GM18519 (cell line): Measurements from ENCODE around the gene ZNF592.

Experiments used
- ATAC-seq: cut with Tn5 transposase; IDR thresholded peaks from one replicate; pipeline ENCODE4 v1.9.1; 2021; ENCODE audit warnings: mild to moderate bottlenecking, moderate library complexity; ENCODE audit not compliant: unreplicated experiment, low FRiP score

Gene ZNF592

DNA sequence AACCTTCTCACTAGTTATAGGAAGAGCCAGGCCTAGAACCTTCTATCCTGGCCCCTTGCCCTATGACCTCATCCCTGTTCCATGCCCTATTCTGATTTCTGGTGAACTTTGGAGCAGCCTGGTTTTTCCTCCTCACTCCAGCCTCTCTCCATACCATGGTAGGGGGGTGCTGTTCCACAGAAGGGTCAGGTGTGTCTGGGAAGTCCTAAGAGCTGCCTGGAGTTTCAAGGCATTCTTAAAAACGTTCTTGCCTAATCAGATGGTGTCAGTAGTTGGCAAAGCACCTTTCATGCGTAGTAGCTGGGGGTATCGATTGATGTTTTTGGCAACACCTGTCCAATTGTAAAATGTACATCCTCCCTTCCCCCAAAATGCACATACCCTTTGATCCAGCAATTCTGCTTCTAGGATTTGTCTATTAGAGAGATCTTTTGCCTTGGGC lies 52.0 kb downstream of the ZNF592 start:
- ATAC-seq = no peak

- ATAC-seq = no peak
Observed at GRCh38 chr15:84804005-84804900, 55.9 kb downstream of the ZNF592 start.

DNA sequence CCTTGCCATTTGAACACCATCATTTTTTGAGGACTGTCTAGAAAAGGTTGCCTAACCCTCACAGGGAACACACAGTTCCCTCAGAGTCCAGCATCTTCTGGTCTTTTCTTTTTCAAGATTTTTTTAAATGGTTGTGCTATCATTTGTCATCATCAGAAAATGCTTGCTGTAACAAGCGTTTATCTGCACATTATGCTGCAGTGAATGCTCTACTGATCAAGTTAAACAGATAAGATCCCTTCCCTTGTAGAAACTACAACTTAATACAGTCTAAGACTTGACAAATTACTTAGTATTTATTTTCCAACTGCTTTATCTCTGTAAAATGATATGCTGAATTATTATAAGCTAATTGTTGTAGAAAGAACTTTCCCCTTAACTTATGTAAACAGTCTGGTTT lies 56.8 kb downstream of the ZNF592 start:
- no peak for ATAC-seq

- ATAC-seq = no peak
Observed at GRCh38 chr15:84807228-84807627, 58.8 kb downstream of the ZNF592 start.

- no peak for ATAC-seq
Observed at GRCh38 chr15:84810073-84810840, 61.9 kb downstream of the ZNF592 start.

DNA sequence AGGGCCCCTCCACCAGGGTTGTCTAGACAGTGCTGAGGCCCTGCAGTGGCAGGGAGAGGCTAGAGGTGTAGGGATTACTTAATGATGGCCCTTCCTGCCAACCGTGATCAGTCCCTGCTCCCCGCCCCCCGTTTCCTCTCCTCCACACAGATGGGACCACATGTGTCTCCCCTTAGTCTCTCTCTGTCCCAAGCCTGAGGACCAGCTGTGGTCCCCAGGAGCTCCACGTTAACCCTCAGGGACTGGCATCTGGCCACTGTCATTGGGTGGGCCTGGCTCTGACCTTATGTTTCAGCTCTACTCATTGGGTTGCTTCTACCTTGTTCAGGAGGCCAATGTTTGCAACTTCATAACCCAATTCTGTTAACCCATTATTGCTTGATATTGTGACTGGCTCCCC lies 62.8 kb downstream of the ZNF592 start:
- no peak for ATAC-seq

DNA sequence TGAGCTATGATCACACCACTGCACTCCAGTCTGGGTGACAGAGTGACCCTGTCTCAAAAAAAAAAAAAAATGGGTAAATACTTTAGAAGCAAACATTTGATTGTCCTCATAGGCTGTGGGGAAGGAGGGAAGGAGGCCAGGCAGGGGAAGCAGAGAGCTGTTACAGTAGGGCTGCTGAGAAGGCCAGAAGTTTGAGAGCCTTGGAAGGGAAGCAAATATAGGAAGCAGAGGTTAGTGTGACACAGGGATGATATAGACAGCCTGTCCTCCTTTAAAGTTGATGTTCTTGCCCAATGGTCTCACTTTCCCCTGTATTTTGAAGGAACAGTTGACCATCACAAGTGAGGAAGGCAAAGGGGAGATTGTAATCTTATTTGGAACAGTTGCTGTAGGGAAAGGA lies 63.4 kb downstream of the ZNF592 start:
- no peak for ATAC-seq

DNA sequence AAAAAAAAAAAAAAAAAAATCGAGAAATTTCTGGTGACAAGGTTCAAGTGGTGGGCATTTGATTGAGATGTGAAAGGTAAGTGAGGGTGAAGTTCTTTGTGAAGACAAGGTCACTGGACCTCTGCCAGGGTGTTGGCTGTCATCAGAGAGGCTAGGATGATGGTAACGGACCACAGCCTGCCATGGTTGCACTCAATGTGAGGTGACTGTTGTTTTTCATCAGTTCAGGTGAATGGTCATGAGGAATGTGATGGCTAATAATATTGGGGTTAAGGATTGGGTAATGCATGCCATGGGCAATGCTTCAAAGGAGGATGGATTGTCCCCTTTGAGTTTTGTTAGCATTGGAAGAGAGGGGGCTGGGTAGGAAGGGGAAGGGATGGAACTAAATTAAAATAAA lies 64.5 kb downstream of the ZNF592 start:
- ATAC-seq = no peak

- no peak for ATAC-seq
Observed at GRCh38 chr15:84813435-84813834, 65.0 kb downstream of the ZNF592 start.

GRCh38 chr15:84813931-84814330 lies 65.5 kb downstream of the ZNF592 start:
- ATAC-seq = no peak

DNA sequence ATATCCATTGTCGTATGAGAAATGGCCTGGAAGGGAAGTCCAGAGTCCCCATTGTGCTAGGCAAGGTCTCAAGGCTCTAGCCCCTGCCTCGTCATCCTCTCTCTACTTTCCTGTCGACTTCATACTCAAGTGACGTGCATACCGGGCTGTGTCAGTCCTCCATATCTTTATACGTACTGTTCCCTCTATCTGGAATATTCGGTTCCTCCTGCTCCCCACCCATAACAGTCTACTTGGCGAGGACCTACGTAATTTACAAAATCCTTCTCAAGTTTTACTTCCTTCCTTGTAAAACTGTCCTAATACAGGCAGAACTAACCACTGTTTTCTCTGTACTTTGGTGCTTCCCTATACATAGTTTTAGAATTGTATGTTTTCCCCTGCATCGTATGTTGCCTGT lies 66.5 kb downstream of the ZNF592 start:
- no peak for ATAC-seq

DNA sequence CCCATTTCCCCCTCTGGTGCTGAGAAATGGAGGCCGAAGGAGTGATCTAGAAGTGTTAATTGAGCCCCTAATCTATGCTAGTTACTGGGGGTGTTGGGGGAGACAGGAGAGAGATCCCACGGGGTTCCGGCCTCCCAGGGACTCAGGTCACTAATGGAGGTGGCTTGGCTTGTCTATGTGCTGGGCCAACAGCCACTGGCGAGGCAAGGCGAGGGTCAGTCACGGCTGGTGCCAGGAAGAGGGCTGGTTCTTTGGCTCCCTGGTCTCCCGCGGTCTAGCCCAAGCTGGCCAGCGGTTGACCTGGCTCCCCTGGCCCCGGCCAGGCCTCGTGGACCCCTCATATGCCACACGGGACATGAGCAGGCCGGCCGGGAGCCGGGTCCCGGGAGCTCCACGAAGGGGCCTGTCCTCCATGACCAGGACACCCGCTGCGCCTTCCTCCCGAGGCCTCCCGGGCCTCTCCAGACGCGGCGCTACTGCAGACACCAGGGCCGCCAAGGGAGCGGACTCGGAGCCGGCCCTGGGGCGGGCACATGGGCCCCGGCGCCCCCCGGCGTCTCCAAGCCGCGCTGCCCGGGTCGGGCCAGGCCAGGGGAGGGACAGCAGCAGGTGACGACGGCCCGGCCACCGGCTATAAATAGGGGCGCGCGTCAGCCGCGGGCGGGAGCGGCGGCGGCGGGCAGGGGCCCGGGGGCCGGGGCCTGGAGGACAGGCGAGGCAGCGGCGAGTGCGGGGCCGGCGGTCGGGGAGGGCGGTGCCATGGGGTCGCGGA lies 68.5 kb downstream of the ZNF592 start, which contains the start of gene ALPK3:
Gene ALPK3, plus strand, starts transcription at position 663 of the 772 bp plus-strand sequence. Its CDS starts 97 bp downstream, at position 760.
- ATAC-seq = no peak

DNA sequence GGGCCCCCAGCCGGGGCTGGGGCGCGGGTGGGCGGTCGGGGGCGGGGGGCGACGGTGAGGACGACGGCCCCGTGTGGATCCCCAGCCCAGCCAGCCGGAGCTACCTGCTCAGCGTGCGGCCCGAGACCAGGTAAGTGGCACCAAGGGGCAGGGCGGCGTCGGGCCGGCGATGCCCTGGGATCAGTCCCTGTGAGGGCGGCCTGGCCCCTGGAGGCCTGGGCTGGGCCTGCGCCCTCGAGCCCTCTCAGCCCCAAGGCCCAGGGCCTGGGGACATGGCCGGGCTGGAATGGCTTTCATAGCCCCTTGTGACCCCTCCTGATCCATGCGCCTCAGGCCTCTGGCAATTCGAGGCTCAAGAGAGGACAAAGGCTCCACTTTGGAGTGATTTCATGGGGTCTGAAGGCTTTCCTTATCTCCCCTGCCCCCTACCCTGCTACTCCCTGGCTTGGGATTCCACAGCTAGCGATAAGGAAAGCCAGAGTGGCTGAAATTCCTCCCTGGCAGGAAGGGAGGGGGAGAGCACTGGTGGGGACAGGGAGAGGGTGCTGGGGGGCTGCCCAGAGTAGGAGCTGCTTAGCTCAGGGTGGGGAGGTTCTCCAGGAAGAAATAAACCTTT lies 69.2 kb downstream of the ZNF592 start:
- no peak for ATAC-seq

GRCh38 chr15:84818261-84819131 lies 70.1 kb downstream of the ZNF592 start:
- ATAC-seq = no peak

- ATAC-seq = no peak
Observed at GRCh38 chr15:84819291-84819768, 70.9 kb downstream of the ZNF592 start.

- ATAC-seq = no peak
Observed at GRCh38 chr15:84819791-84820190, 71.4 kb downstream of the ZNF592 start.

DNA sequence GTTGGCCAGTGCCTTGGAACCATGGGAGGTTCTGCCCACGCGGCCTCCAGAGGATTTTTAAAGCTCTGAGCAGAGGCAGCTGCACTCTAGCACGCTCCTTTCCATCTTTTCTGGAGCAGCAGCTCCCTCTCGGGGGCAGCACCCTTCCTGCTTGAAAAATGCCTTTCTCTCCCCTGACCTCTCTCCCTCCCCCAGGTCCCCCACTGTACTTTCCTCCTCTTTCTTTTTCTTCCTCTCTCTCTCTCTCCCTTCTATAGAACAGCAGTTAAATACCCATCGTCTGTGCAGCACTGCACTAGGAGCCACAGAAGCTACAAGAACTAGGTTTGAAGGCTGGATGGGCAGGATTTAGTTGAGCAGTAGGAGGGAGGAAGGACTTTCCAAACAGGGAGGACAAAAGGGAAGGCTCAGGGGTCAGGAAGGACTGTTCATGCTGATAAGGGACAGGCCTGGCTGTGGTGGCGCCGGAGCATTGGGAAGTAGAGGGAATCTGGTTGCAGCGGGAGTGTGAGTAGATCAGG lies 73.2 kb downstream of the ZNF592 start:
- no peak for ATAC-seq

- no peak for ATAC-seq
Observed at GRCh38 chr15:84822653-84823281, 74.4 kb downstream of the ZNF592 start.
